Lower leg skin (tissue), 3 donors: ENCODE results near the gene LRIT1.

Source experiments
- POLR2A ChIP-seq, 2 donors: fragments of 450-650 bp; IDR thresholded peaks; one replicate each; pipeline ENCODE4 v1.6.1; 2016 to 2017; ENCODE audit warnings: antibody characterized with exemption in 2 of 2, mild to moderate bottlenecking in 1 of 2, moderate library complexity in 1 of 2
- TF ChIP-seq, protein P1 (sequence below), 3 donors: fragments of 450-650 bp; IDR thresholded peaks; one replicate each; pipeline ENCODE4 v1.5.1; 2016; ENCODE audit warnings: antibody characterized with exemption in 3 of 3, mild to moderate bottlenecking in 3 of 3, moderate library complexity in 2 of 3

DNA sequence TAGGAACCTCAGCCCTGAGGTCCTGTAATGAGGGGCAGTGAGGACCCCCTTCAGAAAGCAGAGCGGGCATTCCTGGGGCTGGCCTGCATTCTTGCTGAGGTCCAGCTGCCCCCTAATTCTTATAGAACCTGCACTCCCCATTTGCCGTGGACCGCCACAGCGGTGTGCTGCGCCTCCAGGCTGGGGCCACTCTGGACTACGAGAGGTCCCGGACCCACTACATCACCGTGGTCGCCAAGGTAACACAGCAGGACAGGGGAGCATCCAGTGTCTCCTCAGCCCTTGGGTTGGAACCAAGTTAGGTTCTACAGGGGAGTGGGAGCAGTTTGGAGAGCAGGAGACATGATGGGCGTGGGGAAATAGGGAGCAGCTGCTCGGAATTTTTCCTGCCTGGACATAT lies 39.7 kb downstream of the LRIT1 start:
- no peak for TF ChIP-seq POLR2A (IDR thresholded peaks at IDR 0.05)
- TF ChIP-seq, protein P1, sequence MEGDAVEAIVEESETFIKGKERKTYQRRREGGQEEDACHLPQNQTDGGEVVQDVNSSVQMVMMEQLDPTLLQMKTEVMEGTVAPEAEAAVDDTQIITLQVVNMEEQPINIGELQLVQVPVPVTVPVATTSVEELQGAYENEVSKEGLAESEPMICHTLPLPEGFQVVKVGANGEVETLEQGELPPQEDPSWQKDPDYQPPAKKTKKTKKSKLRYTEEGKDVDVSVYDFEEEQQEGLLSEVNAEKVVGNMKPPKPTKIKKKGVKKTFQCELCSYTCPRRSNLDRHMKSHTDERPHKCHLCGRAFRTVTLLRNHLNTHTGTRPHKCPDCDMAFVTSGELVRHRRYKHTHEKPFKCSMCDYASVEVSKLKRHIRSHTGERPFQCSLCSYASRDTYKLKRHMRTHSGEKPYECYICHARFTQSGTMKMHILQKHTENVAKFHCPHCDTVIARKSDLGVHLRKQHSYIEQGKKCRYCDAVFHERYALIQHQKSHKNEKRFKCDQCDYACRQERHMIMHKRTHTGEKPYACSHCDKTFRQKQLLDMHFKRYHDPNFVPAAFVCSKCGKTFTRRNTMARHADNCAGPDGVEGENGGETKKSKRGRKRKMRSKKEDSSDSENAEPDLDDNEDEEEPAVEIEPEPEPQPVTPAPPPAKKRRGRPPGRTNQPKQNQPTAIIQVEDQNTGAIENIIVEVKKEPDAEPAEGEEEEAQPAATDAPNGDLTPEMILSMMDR (IDR thresholded peaks at IDR 0.05) = no peak
